Measurements from ENCODE around the gene ATF7. TPM values are rescaled to one million over a fixed set of nuclear protein-coding genes. Genes with fewer than 3 reads are reported as not detected.

The ATF7 gene
- total RNA-seq, result 10 to 100 TPM; 37.9 to 46.7 TPM

DNA sequence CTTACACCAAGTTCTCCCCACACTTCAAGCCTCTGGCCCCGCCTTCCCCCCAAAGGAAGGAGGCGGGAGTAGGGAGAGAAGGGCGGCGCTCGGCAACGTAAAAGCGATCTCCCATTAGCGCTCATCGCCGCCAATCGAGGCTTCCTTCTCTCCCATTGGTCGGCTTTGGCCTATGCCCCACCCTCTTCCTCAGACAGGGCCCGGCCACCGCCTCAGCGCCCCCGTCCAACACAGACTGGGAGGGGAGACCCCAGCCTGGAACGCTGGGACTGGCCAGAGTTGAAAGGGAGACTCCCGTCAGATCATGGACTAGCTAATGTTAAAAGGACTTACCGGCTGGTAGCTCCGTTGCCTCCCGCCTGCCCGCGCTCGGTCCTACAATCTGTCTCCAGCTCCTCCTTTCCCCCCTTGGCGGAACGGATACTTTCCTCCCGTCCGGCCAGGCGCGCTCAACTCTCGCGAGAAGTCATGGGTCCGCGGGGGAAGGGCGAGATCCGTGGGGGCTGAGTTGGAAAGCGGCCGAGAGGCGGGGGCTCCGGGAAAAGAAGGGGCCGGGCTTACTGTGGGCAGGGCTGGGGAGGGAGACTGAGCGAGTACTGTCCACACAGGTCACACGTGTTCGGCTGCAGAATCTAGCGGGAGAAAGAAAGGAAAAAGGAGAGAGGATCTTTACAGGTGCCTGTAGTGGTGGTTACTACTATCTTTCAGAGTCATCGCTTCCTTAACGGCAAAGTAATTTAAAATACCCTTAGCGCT lies at the start of gene ATF7:
Gene ATF7 (minus strand): TSS at position 437 of the 756 bp plus-strand sequence. CDS start 25,382 bp downstream, outside the sequence.
- TF ChIP-seq POLR2AphosphoS5 (IDR thresholded peaks at IDR 0.05) (peak; percentile 90), POLR2A (IDR thresholded peaks at IDR 0.05) (peak; percentile 57)
- TF ChIP-seq, protein P1, sequence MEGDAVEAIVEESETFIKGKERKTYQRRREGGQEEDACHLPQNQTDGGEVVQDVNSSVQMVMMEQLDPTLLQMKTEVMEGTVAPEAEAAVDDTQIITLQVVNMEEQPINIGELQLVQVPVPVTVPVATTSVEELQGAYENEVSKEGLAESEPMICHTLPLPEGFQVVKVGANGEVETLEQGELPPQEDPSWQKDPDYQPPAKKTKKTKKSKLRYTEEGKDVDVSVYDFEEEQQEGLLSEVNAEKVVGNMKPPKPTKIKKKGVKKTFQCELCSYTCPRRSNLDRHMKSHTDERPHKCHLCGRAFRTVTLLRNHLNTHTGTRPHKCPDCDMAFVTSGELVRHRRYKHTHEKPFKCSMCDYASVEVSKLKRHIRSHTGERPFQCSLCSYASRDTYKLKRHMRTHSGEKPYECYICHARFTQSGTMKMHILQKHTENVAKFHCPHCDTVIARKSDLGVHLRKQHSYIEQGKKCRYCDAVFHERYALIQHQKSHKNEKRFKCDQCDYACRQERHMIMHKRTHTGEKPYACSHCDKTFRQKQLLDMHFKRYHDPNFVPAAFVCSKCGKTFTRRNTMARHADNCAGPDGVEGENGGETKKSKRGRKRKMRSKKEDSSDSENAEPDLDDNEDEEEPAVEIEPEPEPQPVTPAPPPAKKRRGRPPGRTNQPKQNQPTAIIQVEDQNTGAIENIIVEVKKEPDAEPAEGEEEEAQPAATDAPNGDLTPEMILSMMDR (IDR thresholded peaks at IDR 0.05), result no peak
- under 1% methylated on average over 48 of the region's 48 CpGs for WGBS
- intact Hi-C loops (cut with DNase I), result loop anchor here (2.0 to 10.0 kb wide), 2 partner anchors 51 to 81 kb away; partner anchors contain the start of gene ATP5MC2

DNA sequence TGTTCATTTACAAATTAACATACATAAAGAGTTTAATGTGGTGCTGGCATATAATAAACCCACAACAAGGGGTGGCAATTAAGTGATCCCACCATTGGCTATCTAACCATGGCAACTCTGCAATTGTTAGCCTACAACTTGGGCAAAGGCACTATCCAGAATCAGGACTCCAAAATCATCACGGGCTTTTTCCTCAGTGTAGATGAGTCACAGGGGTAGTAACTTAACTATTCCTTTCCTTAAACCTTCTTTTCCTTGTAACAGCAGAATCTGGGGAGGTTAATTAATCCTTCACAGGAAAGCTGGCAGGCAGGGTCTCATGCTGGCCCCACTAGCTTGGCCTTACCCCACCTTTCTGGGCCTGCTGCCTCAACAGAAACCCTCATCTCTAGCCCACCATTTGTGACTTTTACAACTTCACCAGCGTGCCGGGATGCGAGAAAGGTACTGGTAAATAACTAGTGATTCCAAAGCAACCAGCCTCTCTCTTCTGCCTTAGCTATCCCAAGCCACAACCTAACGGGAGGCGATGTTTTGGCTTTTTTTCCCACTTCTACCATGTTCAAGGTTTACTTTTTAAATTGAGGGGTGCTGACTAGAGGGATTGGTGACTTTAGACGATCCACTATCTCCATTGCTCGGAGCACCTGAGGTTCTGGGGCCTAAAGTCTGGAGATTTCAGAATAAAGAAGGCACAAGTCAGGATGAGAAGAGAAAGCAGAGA lies 49.0 kb upstream of the ATF7 start:
- Histone ChIP-seq H3K27ac (peak overlapping the region; percentile 84 to 89), H3K36me3 (no peaks in the 10 kb centered on the region), H3K4me1 (replicated peaks) (peaks cover 9% of the 10 kb centered on the region), H3K27me3 (replicated peaks; ENCODE audit: insufficient read depth) (no peaks in the 10 kb centered on the region), H3K9me3 (no peaks in the 10 kb centered on the region), H3K4me3 (peak overlapping the region; percentile 57 to 59)
- DNase-seq (ENCODE audit: low spot score), result no peak
- TF ChIP-seq, protein P1 (IDR thresholded peaks at IDR 0.05), result no peak
- TF ChIP-seq POLR2A (IDR thresholded peaks at IDR 0.05) (no peak), POLR2AphosphoS5 (IDR thresholded peaks at IDR 0.05) (no peak)
- 12% methylated on average over 8 of the region's 8 CpGs for WGBS
- intact Hi-C loops (cut with DNase I), result loop anchor here (2.0 kb wide), 1 partner anchor 132 kb away; no protein-coding TSS in a partner anchor

More for the DNA sequence above, at the start of gene ATF7:
- Histone ChIP-seq H3K4me3 (peak within 1 kb of the TSS; percentile 50 to 64), H3K9me3 (no peaks in the 10 kb centered on the region), H3K4me1 (replicated peaks) (peaks cover 4% of the 10 kb centered on the region), H3K27ac (peak within 1 kb of the TSS; percentile 92 to 97), H3K27me3 (replicated peaks; ENCODE audit: insufficient read depth) (no peaks in the 10 kb centered on the region), H3K36me3 (no peaks in the 10 kb centered on the region)
- DNase-seq (ENCODE audit: low spot score), result peak; percentile 98

DNA sequence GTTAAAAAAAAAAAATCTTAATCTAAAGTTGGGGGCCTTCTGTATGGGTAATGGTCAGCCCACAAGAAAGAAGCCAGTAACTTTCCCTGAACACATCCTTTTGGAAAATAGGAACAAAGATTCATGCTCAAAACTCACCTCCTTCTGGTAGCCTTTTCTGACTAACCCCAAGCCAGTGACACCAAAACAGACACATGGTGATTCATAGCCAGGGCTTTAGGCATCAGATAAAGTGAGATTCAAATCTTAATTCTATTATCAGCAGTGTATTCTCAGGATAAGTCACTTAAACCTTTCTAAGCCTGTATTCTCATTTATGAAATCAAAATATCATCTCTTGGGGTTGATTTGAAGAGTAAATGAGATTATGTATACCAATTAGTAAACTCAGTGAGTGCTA lies 44.8 kb upstream of the ATF7 start:
- intact Hi-C loops (cut with DNase I), result no loop called here
- DNase-seq (ENCODE audit: low spot score), result no peak
- Histone ChIP-seq H3K4me1 (replicated peaks) (peaks cover 3% of the 10 kb centered on the region), H3K36me3 (peaks cover 11 to 21% of the 10 kb centered on the region in 2 donors), H3K27ac (no peak overlapping the region), H3K27me3 (replicated peaks; ENCODE audit: insufficient read depth) (no peaks in the 10 kb centered on the region), H3K9me3 (no peaks in the 10 kb centered on the region), H3K4me3 (no peak overlapping the region)
- TF ChIP-seq POLR2AphosphoS5 (IDR thresholded peaks at IDR 0.05) (no peak), POLR2A (IDR thresholded peaks at IDR 0.05) (no peak)
- TF ChIP-seq, protein P1 (IDR thresholded peaks at IDR 0.05), result no peak

DNA sequence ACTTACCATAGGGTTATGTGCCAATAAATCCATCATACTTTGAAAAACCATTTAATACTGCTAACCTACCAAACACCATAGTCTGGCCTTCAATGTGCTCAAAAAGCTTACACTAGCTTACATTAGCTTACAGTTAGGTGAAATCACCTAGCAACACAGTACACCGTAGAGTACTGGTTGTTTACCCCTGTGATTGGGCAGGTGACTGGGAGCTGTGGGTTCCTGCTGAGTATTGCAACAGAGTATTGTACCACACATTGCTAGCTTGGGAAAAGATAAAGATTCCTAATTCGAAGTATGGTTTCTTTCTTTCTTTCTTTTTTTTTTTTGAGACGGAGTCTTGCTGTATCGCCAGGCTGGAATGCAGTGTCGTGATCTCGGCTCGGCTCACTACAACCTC lies 44.1 kb upstream of the ATF7 start:
- no peak for TF ChIP-seq POLR2A (IDR thresholded peaks at IDR 0.05)
- TF ChIP-seq POLR2AphosphoS5 (IDR thresholded peaks at IDR 0.05), result no peak
- TF ChIP-seq, protein P1 (IDR thresholded peaks at IDR 0.05), result no peak
- Histone ChIP-seq H3K4me1 (replicated peaks) (peaks cover 3% of the 10 kb centered on the region), H3K27ac (no peak overlapping the region), H3K4me3 (no peak overlapping the region), H3K9me3 (no peaks in the 10 kb centered on the region), H3K36me3 (peaks cover 11 to 25% of the 10 kb centered on the region in 2 donors), H3K27me3 (replicated peaks; ENCODE audit: insufficient read depth) (no peaks in the 10 kb centered on the region)
- WGBS, result 96% methylated on average over 7 of the region's 7 CpGs
- DNase-seq (ENCODE audit: low spot score), result no peak
- intact Hi-C loops (cut with DNase I), result no loop called here
